Thyroid gland (tissue), 4 donors: ENCODE measurements around the gene TECPR2.

Source experiments
- POLR2A ChIP-seq, 2 donors: fragments of 450-650 bp; IDR thresholded peaks; one replicate each; pipeline ENCODE4 v1.6.1; 2017; ENCODE audit warnings: antibody characterized with exemption in 2 of 2, mild to moderate bottlenecking in 2 of 2, moderate library complexity in 1 of 2
- TF ChIP-seq, protein P1 (sequence below), 6 experiments: fragments of 200-600 bp in 3 of 6; fragments of 450-650 bp in 3 of 6; sonication (generic) in 3 of 6; IDR thresholded peaks; one replicate each; pipeline ENCODE4 v1.5.1; 2016 to 2019; ENCODE audit warnings: antibody characterized with exemption in 6 of 6, mild to moderate bottlenecking in 2 of 6, inconsistent platforms in 1 of 6, moderate library complexity in 1 of 6

DNA sequence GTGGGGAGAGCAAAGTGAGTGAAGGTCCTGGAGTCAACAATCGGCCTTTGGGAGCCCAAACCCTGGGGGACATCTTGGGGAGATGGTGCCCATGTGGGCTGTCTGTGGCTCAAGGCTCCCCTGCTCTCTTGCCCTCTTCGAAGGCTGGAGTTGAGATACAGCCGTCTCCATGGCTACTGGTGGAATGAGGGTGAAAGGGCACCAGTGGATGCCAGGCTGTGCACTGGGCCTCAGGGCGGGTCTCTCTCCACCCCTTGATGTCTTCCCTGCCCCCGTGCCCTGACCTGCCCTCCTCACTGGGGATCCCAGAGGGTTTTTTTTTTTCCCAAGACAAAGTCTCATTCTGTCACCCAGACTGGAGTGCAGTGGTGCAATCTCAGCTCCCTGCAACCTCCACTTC lies 148.8 kb downstream of the TECPR2 start:
- TF ChIP-seq, protein P1, sequence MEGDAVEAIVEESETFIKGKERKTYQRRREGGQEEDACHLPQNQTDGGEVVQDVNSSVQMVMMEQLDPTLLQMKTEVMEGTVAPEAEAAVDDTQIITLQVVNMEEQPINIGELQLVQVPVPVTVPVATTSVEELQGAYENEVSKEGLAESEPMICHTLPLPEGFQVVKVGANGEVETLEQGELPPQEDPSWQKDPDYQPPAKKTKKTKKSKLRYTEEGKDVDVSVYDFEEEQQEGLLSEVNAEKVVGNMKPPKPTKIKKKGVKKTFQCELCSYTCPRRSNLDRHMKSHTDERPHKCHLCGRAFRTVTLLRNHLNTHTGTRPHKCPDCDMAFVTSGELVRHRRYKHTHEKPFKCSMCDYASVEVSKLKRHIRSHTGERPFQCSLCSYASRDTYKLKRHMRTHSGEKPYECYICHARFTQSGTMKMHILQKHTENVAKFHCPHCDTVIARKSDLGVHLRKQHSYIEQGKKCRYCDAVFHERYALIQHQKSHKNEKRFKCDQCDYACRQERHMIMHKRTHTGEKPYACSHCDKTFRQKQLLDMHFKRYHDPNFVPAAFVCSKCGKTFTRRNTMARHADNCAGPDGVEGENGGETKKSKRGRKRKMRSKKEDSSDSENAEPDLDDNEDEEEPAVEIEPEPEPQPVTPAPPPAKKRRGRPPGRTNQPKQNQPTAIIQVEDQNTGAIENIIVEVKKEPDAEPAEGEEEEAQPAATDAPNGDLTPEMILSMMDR (IDR thresholded peaks at IDR 0.05) = no peak
- TF ChIP-seq POLR2A (IDR thresholded peaks at IDR 0.05) = no peak
